Effector memory CD4-positive, alpha-beta T cell (primary cell): ENCODE results near the gene COLEC11.

Experiments
- DNase-seq, 3 donors: peaks; one replicate each; pipeline ENCODE4 v3.0.0-alpha.2; 2020
- H3K27ac ChIP-seq: 2 replicates; pipeline ENCODE4 v1.7.0; 2013; ENCODE audit warnings: mild to moderate bottlenecking, low read length, moderate library complexity; ENCODE audit not compliant: insufficient read depth, poor library complexity, severe bottlenecking
- H3K27me3 ChIP-seq: replicated peaks from 2 replicates; pipeline ENCODE4 v1.7.0; 2013; ENCODE audit warnings: mild to moderate bottlenecking, low read length; ENCODE audit not compliant: insufficient read depth, control insufficient read depth, poor library complexity, severe bottlenecking
- H3K36me3 ChIP-seq: 2 replicates; pipeline ENCODE4 v1.7.0; 2013; ENCODE audit warnings: mild to moderate bottlenecking, low read length, moderate library complexity; ENCODE audit not compliant: control insufficient read depth, insufficient read depth
- H3K4me1 ChIP-seq: 2 replicates; pipeline ENCODE4 v1.7.0; 2013; ENCODE audit warnings: low read length, mild to moderate bottlenecking; ENCODE audit not compliant: control insufficient read depth, insufficient read depth, poor library complexity, severe bottlenecking
- H3K4me3 ChIP-seq: 2 replicates; pipeline ENCODE4 v1.7.0; 2013; ENCODE audit warnings: low read length, low read depth, mild to moderate bottlenecking; ENCODE audit not compliant: insufficient read depth, poor library complexity, severe bottlenecking
- H3K9me3 ChIP-seq: 2 replicates; pipeline ENCODE4 v1.7.0; 2013; ENCODE audit warnings: mild to moderate bottlenecking, low read length, moderate library complexity; ENCODE audit not compliant: control insufficient read depth

Gene COLEC11

DNA sequence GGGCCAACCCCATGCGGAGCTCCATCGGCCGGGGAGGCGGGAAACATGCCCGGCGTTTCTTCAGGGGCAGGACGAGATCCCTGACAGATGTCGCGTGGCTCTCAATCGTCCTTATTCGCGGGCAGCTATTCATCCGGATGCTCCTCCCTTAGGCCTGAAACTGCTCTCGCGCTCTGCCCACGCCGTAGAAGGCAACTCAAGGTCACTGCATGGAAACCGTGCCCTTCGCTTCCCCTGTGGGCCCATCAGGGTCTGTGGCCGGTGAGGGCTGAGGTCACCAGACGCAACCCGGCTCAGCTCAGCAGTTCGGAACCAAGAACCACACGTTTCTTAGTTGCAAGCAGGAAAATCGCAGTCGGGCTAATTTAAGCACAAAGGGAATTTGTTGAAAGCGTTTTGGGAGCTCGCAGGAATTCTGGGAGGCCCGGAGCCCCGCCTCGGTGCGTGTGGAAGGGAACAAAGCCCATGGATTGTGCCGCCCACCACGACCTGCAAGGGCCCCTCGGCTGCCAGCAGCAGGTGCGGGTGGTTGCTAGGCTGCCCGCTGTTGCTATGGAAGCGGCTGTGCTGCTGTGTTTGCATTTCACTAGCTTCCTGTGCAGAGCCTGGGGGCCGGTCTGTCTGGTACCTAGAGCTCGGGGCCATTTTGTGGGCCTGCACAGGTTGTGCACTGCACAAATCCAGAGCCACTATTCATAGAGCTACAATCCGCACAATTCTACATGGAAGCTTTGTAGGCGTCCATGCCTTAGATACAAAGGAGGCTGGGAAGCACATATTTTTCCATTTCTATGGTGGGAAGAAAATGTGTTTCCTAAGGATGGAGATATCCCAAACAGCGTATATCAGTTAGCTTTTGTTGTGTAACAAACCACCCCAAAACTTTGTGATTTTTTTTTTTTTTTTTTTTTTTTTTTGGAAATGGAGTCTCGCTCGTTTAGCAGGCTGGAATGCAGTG lies 57.1 kb downstream of the COLEC11 start:
- Histone ChIP-seq H3K4me1 (peaks cover 10% of the 10 kb centered on the region), H3K27ac (peak overlapping the region; percentile 63), H3K4me3 (peak overlapping the region; percentile 55), H3K36me3 (no peaks in the 10 kb centered on the region), H3K9me3 (no peaks in the 10 kb centered on the region), H3K27me3 (peaks cover 4% of the 10 kb centered on the region)
- DNase-seq = peak; percentile 12 to 48 (median 38)

DNA sequence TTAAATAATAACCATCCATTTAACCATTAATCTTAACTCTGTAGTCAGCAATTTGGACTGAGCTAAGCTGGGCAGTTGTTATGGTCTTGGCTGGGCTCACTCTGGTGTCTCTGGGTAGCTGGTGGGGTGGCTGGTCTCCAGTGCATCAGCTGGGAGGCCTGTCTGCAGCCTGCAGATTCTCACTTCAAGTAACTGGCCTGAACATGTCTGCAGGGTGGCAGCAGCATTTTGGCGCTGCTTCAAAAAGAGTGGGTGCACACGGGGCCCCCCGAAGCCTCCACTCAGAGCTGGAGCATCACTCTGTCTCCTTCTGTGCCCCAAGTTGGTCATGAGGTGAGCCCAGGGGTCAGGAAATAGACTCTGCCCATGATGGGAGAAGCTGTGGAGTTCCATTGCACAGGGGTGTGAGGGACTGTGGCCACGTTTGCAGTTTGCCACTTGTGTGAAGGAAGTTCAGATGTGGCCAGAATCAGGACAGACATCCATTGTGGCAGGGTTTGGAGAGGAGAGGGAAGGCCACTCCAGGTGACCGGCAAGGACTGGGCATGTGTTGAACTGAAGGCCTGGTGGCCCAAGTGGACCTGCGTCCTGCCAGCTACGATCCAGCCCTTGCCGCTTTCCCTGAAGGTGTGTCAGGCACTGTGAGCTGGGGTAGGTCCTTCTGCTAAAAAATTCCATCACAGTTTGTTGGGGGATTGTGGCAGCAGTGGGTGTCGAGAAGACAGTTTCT lies 58.1 kb downstream of the COLEC11 start:
- Histone ChIP-seq H3K36me3 (no peaks in the 10 kb centered on the region), H3K9me3 (no peaks in the 10 kb centered on the region), H3K4me1 (peaks cover 10% of the 10 kb centered on the region), H3K4me3 (no peak overlapping the region), H3K27me3 (peaks cover 4% of the 10 kb centered on the region), H3K27ac (no peak overlapping the region)
- DNase-seq = no peak

DNA sequence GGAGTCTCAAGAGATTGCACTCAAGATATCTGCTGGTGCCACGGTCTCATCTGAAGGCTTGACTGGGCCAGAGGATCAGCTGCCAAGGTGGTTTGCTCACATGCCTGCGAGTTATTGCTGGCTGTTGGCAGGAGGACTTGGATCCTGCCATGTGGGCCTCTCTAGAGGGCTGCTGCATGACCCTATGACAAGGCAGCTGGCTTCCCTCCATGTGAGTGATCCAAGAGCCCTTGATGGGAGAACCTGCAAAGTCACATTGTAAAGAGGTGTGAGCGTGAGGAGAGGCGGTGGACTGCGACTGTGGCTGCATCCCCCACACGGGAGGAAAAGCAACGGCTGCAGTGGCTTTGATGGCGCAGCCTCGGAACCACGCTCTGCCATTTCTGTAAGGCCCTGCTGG lies 59.1 kb downstream of the COLEC11 start:
- Histone ChIP-seq H3K9me3 (no peaks in the 10 kb centered on the region), H3K36me3 (no peaks in the 10 kb centered on the region), H3K4me3 (no peak overlapping the region), H3K4me1 (peaks cover 10% of the 10 kb centered on the region), H3K27ac (no peak overlapping the region), H3K27me3 (peaks cover 4% of the 10 kb centered on the region)
- no peak for DNase-seq

DNA sequence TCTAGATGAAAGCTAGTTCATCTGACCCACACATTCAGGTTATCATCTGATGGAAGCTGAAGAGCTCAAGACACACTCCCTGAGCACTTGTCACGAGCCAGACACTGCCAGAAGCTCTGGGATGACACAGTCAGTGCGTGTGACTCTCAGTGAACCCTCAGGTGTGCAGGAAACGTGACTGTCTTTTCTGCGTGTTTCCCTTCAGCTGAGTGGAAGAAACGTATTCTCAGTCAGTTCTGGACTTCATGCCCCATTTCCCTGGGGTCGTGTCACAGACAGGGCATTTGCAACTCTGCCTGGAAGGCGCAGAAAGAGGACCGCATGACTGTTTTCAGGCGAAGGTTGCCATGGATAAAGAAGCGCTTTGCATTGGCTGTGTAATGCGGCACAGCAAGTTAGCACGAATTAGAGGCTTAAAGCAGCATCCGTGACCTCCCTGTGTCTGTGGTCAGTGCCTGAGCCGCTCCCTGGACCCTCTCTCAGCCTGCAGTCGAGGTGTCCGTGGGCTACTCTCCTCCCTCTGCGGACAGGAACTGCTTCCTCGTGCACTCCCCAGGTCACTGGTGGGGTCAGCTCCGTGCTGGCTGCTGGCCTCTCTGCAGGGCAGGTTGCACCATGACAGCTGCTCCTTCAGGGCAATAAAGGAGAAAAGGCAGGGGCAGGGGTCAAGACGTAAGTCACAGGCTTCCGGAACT lies 59.8 kb downstream of the COLEC11 start:
- H3K27me3 ChIP-seq = peaks cover 4% of the 10 kb centered on the region
- H3K4me1 ChIP-seq = peaks cover 10% of the 10 kb centered on the region
- DNase-seq = no peak

DNA sequence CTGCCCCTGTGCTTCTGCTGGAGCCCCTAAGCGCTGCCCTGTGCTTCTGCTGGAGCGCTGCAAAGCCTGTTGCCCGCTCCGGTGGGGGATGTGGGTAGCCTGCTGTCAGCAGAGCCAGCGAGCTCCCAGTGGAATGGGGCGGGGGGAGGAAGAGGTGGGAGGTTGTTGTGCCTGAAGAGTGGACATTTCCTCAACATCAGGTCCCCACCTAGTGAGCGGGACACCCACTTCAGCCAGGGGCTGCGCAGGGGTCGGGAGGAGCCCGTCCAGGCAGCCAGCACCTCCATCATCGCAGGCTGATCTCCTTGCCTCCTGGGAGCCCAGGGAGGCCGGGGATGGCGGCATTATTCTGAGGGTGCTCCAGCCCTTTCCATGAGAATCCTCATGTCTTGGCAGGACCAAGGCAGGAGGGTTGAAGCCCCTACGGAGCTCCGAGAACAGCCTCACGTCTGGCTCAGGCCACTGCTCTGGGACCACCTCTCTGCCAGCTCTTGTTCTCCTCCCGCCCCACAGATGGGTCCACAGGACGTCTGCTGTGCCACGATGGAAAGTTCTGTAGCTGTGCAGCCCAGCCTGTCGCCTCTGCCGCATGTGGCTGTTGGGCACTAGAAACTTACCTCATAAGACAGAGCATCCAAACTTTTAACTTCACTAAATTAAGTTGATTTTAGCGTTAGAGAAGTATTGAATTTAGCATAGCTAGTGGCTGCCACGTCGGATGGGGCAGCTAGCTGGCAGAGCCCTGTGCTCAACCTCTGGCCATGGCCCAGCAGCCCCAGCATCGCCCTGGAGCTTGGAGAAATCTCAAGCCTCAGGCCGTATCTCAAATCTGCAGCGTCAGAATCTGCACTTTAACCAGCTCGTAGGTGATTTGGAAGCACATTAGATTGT lies 61.2 kb downstream of the COLEC11 start:
- Histone ChIP-seq H3K27ac (no peak overlapping the region), H3K4me1 (peaks cover 8% of the 10 kb centered on the region), H3K27me3 (no peaks in the 10 kb centered on the region), H3K36me3 (no peaks in the 10 kb centered on the region), H3K4me3 (no peak overlapping the region), H3K9me3 (no peaks in the 10 kb centered on the region)
- no peak for DNase-seq

More for the DNA sequence above, 59.8 kb downstream of the COLEC11 start:
- no peaks in the 10 kb centered on the region for H3K36me3 ChIP-seq
- H3K27ac ChIP-seq = no peak overlapping the region
- H3K9me3 ChIP-seq = no peaks in the 10 kb centered on the region
- H3K4me3 ChIP-seq = no peak overlapping the region

DNA sequence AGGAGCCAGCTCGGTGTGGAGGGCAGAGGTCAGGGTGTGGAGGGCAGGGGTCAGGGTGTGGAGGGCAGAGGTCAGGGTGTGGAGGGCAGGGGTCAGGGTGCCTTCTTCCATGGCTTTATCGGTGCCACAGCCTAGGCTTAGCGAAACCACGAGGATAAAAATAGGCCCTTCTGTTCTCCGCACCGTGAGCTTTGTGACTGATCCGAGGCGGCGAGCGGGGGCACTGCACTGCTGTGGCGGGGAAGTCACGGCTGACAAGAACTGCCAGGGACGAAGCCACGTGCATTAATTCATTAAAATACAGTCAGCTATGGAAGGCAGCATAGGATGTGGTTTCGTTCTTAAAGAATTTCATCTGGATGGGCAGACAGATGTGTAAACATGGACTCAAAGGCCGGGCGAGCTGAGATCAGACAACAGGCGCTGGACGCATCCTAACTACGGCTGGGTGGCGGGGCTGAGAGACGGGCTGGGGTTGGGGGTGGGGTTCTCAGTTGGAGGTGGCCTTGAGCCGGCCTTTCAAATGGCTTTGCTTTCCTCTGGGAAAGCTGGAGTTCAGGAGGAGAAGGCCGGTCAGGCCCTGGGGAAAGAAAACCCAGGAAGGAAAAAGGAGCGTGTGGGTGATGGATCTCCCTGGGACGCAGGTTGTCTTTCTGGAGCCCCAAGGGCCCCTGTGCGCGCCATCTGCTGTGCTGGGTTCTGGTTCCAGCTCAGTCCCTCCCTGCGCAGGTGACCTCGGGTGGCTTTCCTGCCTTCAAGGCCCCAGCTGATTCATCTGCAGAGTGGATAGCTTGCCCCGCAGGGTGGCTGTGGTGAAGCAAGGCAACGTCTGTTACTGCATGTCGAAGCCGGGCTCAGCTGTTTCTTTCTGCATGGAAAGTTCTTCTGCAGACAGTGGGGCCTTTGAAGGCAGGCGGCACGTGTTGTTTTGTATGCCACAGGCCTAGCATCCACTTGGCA lies 62.1 kb downstream of the COLEC11 start:
- Histone ChIP-seq H3K4me1 (peaks cover 3% of the 10 kb centered on the region), H3K27me3 (no peaks in the 10 kb centered on the region), H3K36me3 (no peaks in the 10 kb centered on the region), H3K4me3 (no peak overlapping the region), H3K27ac (no peak overlapping the region), H3K9me3 (no peaks in the 10 kb centered on the region)
- no peak for DNase-seq

DNA sequence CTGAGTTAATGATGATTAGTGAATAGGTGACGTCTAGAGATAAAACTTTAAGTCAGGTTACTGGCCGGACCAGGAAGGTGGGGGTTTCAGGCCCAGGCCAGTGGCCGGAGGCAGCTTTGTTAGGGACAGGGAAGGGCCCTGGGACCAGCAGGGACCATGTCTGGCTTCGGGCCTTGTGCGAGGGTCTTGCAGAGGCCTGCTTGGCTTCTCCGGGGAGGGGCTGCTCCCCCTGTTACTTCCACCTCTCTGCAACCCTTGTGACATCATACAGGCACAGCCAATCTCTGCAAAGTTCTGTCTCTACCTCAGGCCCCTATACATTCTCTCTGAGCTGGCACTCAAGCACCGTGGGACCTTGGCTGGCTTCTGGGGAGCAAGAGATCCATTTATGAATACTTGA lies 63.0 kb downstream of the COLEC11 start, which contains the start of gene ALLC:
ALLC (plus strand) TSS at position 320 of the 400 bp plus-strand sequence. CDS start 12,958 bp downstream, outside the sequence.
- H3K36me3 ChIP-seq = no peaks in the 10 kb centered on the region
- H3K4me1 ChIP-seq = no peaks in the 10 kb centered on the region
- H3K27me3 ChIP-seq = no peaks in the 10 kb centered on the region
- H3K4me3 ChIP-seq = no peak within 1 kb of the TSS
- no peak within 1 kb of the TSS for H3K27ac ChIP-seq
- DNase-seq = no peak
- H3K9me3 ChIP-seq = no peaks in the 10 kb centered on the region

DNA sequence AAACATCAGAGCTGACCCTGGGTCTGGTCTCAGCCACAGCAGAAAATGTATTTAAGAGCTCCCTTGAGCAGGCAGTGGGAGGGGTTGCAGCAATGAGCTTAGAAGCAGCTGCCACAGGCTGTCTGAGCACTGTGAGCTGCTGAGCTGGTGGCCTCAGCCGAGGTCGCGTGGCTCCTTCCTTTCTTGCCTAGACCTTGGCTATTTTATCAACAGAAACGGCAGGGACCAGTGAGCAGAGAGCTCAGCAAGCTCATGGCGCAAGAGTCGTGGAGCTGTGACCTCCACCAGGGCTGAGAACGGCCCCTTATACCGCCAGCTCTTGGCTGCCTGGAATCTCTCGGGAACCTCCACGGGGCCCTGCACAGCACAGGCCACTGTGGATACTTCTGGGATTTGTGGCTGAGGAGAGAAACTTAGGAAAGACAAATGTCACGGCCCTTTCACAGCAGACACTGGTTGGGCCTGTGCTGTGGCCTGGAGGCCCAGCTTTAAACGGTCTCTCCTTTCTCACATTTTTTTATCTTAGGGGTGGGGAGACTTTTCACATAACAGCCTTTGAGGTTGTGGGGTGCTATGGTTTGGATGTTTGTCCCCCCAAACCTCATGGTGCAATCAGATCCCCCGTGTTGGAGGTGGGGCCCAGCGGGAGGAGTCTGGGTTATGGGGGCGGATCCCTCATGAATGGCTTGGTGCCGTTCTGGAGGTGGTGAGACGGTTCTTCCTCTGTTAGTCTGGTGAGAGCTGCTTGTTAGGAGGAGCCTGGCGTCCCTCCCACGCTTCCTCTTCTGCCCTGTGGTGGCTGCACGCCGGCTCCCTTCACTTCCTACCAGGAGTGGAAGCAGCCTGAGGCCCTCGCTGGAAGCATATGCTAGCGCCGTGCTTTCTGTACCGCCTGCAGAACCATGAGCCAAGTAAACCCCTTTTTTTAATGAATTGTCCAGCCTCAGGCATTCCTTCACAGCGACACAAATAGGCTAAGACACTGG lies 64.8 kb downstream of the COLEC11 start:
- no peaks in the 10 kb centered on the region for H3K4me1 ChIP-seq
- H3K4me3 ChIP-seq = no peak overlapping the region
- DNase-seq = no peak
- H3K27me3 ChIP-seq = no peaks in the 10 kb centered on the region
- no peaks in the 10 kb centered on the region for H3K36me3 ChIP-seq
- no peak overlapping the region for H3K27ac ChIP-seq
- H3K9me3 ChIP-seq = no peaks in the 10 kb centered on the region
